IPS-18c (cell line): ENCODE data around the gene TOPBP1.

ENCODE experiments used
- H3K4me3 ChIP-seq: 2 replicates; pipeline ENCODE4 v1.7.0; 2013; ENCODE audit warnings: low read depth, mild to moderate bottlenecking, low read length, moderate library complexity; ENCODE audit not compliant: insufficient read depth
- H3K9me3 ChIP-seq: one replicate; pipeline ENCODE4 v1.6.1; 2013; ENCODE audit warnings: mild to moderate bottlenecking, low read length, moderate library complexity; ENCODE audit not compliant: control insufficient read depth, insufficient read depth

TOPBP1 gene

DNA sequence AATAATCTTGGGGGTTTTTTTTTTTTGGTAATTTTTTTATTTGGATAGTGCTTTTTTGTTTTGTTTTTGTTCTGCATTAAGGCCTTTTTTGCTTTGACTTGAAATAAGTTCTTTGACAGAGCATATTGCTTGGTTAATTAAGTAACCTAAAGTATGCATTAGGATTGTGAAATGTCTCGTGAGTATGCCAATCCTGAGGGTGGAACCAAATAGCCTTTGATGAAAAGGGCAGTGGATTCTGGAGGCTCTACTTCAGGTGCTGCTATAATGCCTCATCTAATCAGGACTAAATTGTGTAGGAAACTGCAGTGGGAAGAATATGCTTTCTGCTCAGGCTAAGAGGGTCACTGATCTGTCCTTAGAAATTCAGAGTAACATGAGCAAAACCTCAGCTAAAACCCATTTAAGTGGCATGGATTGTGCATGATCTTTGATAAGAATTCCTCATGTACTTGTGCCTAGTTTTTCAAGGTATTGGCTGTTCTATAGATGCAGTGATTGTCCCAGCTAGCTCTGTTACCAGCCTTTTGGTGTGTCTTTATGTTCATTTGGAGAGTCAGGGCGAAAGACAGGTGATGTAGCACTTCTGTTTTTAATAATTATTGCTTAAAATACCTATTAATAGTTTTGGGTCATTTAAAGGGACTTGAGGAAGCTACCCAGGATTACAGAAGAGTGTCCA, 72.8 kb downstream of the TOPBP1 start:
- no peak overlapping the region for H3K4me3 ChIP-seq
- no peaks in the 10 kb centered on the region for H3K9me3 ChIP-seq

DNA sequence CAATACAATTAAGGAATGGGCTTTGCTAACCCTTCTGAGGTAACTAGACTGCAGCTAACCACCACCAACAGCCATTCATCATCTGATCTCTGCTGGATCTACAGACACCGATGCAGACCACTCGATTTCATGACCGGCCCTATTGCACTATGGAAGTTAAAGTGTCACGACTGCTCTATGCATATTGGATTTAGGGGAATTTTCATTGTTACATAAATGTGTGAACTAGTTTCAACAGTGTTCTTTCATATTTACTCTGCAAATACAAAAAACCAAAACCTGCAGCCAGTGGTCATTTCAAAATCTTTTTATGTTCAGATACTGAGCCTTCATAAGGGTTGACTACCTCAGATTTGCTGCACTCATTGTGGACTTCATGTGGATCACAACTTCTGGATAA, 73.7 kb downstream of the TOPBP1 start:
- Histone ChIP-seq H3K4me3 (no peak overlapping the region), H3K9me3 (no peaks in the 10 kb centered on the region)

DNA sequence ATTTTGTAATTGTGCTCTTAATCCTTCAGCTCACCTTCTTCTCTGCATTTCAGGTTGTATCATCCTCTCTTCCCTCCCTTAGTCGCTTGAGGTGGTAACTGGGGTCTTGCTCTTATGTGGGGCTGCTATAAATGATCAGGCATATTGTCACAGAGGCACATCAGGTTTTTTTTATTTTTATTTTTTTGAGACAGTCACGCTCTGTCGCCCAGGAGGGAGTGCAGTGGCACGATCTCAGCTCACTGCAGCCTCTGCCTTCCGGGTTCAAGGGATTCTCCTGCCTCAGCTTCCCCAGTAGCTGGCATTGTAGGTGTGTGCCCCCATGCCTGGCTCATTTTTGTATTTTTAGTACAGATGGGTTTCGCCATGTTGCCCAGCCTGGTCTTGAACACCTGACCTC, 78.3 kb downstream of the TOPBP1 start:
- H3K9me3 ChIP-seq = no peaks in the 10 kb centered on the region
- no peak overlapping the region for H3K4me3 ChIP-seq

- Histone ChIP-seq H3K4me3 (no peak overlapping the region), H3K9me3 (no peaks in the 10 kb centered on the region)
These were observed 83.1 kb downstream of the TOPBP1 start for GRCh38 chr3:133578548-133579191.

DNA sequence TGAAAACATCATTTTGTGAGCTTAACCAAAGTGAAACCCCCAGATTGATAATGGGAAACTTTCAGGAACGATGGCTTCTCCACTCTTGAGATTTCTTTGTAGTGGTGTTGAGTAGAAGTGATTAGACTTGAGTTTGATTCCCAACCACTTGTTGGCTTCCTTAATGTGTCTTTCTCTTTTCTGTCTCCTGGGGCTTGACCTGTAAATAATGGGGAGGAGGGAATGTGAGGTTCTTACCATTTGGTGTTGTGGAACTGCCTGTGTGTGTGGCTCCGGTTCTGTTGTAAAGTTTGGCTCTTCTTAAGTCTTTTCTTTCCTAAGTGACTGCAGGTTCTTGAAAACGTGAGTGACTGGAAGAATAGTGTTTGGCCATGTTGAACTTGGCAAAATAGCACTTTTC, 85.6 kb downstream of the TOPBP1 start:
- H3K9me3 ChIP-seq = no peaks in the 10 kb centered on the region
- H3K4me3 ChIP-seq = no peak overlapping the region

GRCh38 chr3:133575086-133575485, 86.7 kb downstream of the TOPBP1 start:
- Histone ChIP-seq H3K9me3 (no peaks in the 10 kb centered on the region), H3K4me3 (peak overlapping the region; percentile 85)

DNA sequence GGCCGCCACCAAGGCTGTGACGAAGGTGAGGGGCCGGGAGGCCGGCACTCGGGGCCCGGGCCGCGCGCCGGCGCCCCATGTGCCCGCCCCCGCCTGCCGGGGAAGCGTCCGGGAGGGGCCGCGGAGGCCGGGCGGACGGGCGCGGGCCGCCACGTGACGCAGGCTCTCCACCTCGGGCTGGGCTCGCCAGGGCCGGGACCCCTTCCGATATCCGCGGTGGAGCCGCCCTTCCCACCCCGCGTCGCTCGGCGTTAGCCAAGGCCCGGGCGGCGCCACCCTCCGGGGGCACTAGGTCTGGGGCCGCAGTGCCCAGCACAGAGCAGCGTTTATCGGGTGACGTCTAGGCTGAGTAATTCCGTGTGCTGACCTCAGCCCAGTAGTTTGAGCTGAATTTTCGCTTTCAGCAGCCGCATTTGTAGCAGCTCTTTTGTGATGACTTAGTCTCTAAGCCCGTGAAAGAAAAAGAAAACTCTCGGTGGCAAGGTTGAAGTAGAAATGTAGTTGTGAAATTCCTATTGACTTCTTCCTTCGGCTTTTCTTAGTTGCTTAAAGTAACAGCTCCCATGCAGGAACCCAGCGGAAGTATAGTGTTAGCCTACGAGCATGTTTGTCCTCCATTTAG, 87.4 kb downstream of the TOPBP1 start:
- Histone ChIP-seq H3K9me3 (no peaks in the 10 kb centered on the region), H3K4me3 (peak overlapping the region; percentile 85)

DNA sequence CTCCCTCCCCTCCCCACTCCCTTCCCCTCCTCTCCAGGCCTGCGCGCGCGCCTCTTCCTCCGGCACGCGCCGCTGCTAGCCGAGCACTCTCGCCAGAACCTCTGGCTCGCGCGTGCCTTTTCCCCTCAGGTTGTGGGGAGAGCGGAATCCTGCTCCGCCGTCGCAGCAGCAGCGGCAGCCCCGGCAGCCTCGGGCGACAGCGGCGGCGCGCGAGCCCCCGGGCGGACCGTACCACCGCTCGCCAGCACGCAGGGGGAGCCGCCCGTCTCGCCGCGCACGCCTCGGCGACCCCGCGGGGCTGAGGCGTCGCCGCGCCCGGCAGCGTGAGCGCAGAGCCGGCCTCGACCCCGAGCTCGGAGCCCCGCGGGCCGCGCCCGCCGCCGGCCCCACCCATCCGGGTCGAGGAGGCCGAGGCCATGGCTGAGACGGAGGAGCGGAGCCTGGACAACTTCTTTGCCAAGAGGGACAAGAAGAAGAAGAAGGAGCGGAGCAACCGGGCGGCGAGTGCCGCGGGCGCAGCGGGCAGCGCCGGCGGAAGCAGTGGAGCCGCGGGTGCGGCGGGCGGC, 88.0 kb downstream of the TOPBP1 start, which contains the start of gene CDV3:
Gene CDV3 (plus strand): TSS at position 58 of the 566 bp plus-strand sequence. CDS start 359 bp downstream, at position 417.
- Histone ChIP-seq H3K4me3 (peak within 1 kb of the TSS; percentile 85), H3K9me3 (no peaks in the 10 kb centered on the region)

DNA sequence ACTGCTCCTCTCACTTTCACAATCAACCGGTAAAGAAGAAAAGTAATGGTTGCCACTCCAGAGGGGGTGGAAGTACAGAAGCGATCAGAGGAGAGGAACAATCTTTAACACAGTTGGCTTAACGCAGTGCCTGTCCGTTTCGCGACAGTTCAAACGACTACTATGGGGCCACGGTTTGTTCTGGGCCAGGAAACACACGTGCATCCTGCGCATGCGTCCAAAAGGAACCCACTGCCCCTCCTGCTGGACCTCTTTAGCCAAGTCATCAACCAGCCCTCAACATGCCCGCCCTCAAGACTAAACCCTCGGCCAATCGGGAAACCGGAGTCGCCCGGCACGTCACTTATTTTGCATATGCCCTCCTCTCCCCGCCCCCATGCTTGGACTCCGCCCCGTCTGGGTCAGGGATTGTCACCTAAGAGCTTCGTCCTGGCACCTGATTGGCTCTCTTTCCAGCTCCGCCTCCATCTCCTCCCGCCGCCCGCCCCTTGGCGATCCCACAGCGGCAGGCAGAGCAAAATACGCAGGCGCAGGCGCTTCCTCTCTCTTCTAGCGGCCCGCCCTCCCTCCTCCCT, 88.6 kb downstream of the TOPBP1 start:
- peak overlapping the region; percentile 85 for H3K4me3 ChIP-seq
- H3K9me3 ChIP-seq = no peaks in the 10 kb centered on the region

GRCh38 chr3:133572158-133573053, 89.3 kb downstream of the TOPBP1 start:
- H3K4me3 ChIP-seq = peak overlapping the region; percentile 29
- no peaks in the 10 kb centered on the region for H3K9me3 ChIP-seq

DNA sequence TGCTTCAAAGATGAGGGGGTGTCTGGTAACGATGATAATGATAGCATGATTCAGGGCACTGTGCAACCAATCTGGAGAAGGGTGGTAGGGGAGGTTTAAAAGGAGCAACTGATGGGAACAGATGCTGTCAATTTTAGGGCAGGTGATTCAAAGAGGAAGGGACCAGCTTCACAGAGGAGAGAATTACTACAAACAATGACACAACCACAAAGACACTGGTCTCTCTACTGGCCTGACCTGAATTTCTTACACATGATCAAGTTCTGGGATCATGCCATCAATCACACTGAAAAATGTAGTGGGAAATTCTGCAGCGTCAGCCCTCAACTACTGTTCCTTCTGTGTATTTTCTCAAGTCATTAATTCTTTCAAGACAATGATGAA, 90.8 kb downstream of the TOPBP1 start:
- Histone ChIP-seq H3K4me3 (no peak overlapping the region), H3K9me3 (no peaks in the 10 kb centered on the region)

- H3K9me3 ChIP-seq = no peaks in the 10 kb centered on the region
- H3K4me3 ChIP-seq = no peak overlapping the region
These were observed 91.4 kb downstream of the TOPBP1 start for GRCh38 chr3:133570139-133570936.

GRCh38 chr3:133568294-133569014, 93.3 kb downstream of the TOPBP1 start:
- H3K4me3 ChIP-seq = no peak overlapping the region
- H3K9me3 ChIP-seq = no peaks in the 10 kb centered on the region

GRCh38 chr3:133563816-133564215, 97.9 kb downstream of the TOPBP1 start:
- no peak overlapping the region for H3K4me3 ChIP-seq

DNA sequence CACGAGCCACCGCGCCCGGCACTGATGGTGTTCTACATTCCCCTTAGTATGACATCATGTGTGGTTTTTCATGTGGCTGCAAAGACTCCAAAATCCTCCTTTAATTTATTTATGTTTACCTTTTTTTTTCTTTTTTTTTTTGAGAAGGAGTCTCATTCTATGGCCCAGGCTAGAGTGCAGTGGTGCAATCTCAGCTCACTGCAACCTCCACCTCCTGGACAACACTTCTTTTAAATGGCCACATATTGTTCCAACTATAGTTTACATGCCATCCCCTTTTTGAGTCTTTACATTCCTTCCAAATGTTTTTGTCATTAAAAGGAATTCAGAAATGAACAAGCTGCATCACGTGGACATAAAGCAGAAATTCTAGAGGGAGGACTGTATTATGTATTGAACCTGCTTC, 98.6 kb downstream of the TOPBP1 start:
- H3K4me3 ChIP-seq = no peak overlapping the region
- peaks cover 2% of the 10 kb centered on the region for H3K9me3 ChIP-seq

More at GRCh38 chr3:133563816-133564215, 97.9 kb downstream of the TOPBP1 start:
- H3K9me3 ChIP-seq = peaks cover 2% of the 10 kb centered on the region
